ENCODE measurements around the gene DLGAP3. TPM values are rescaled to one million over a fixed set of nuclear protein-coding genes. Genes with fewer than 3 reads are reported as not detected.
"Not testable (repeated sequence)": the region's sequence is repeated elsewhere in the genome, so short reads cannot be mapped to it uniquely, and the experiment has no call there.

The DLGAP3 gene
- total RNA-seq, 2 donors from 2014 or later: 0.52 to 2.3 TPM

DNA sequence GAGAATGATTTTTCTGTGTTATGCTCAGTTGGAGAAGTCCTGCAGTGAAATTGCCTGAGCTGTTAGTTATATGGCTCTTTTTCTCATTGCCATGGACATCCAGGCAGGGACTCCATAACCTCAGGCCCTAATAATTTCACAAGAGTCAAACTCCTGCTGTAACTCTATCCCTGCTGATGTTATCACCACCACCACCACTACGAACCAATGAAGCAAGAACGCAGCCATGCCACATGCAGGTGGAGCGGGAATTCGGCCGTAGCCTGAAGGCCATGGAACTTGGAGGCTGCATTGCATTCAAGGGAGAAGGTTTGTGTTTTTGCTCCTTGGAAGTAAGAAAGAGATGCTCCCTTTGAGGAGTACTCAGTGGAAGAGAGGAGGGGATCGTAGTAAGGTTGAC is 16.8 kb upstream of the DLGAP3 start:
- Histone ChIP-seq H3K4me1 (no peaks in the 10 kb centered on the region), H3K27me3 (no peaks in the 10 kb centered on the region), H3K9me3 (no peaks in the 10 kb centered on the region), H3K36me3 (replicated peaks in 1 of 2; ENCODE audit: insufficient read depth in 1 of 2, low read depth in 2 of 2) (no peaks in the 10 kb centered on the region), H3K4me3 (no peak overlapping the region), H3K27ac (no peak overlapping the region)
- DNase-seq (no peak), ATAC-seq (no peak)
- 83 to 85% methylated on average over 6 of the region's 6 CpGs for WGBS, 2 donors
- TF ChIP-seq, protein P1, sequence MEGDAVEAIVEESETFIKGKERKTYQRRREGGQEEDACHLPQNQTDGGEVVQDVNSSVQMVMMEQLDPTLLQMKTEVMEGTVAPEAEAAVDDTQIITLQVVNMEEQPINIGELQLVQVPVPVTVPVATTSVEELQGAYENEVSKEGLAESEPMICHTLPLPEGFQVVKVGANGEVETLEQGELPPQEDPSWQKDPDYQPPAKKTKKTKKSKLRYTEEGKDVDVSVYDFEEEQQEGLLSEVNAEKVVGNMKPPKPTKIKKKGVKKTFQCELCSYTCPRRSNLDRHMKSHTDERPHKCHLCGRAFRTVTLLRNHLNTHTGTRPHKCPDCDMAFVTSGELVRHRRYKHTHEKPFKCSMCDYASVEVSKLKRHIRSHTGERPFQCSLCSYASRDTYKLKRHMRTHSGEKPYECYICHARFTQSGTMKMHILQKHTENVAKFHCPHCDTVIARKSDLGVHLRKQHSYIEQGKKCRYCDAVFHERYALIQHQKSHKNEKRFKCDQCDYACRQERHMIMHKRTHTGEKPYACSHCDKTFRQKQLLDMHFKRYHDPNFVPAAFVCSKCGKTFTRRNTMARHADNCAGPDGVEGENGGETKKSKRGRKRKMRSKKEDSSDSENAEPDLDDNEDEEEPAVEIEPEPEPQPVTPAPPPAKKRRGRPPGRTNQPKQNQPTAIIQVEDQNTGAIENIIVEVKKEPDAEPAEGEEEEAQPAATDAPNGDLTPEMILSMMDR (IDR thresholded peaks at IDR 0.05): no peak
- TF ChIP-seq POLR2A (IDR thresholded peaks at IDR 0.05): no peak
- intact Hi-C loops (cut with DNase I): no loop called here

- H3K4me1 ChIP-seq; DNase-seq; H3K9me3 ChIP-seq; intact Hi-C loops (cut with DNase I); ATAC-seq; H3K27me3 ChIP-seq; H3K27ac ChIP-seq; H3K36me3 ChIP-seq (replicated peaks in 1 of 2; ENCODE audit: insufficient read depth in 1 of 2, low read depth in 2 of 2); H3K4me3 ChIP-seq: not testable (repeated sequence)
- 87 to 94% methylated on average over 2 of the region's 2 CpGs for whole genome bisulfite sequencing, 2 donors
Measured at GRCh38 chr1:34941798-34942197, 12.3 kb upstream of the DLGAP3 start.

GRCh38 chr1:34930702-34931071 is 1.2 kb upstream of the DLGAP3 start:
- Histone ChIP-seq H3K4me1 (peaks cover 16% of the 10 kb centered on the region), H3K9me3 (no peaks in the 10 kb centered on the region), H3K27me3 (peaks cover 0 to 12% of the 10 kb centered on the region in 2 donors), H3K27ac (no peak overlapping the region), H3K4me3 (no peak overlapping the region), H3K36me3 (replicated peaks in 1 of 2; ENCODE audit: insufficient read depth in 1 of 2, low read depth in 2 of 2) (no peaks in the 10 kb centered on the region)
- no peak for ATAC-seq
- DNase-seq: no peak
- TF ChIP-seq, protein P1 (IDR thresholded peaks at IDR 0.05): no peak
- TF ChIP-seq POLR2A (IDR thresholded peaks at IDR 0.05): no peak
- intact Hi-C loops (cut with DNase I): no loop called here
- WGBS, 2 donors: 26 to 32% methylated on average over 5 of the region's 5 CpGs

- intact Hi-C loops (cut with DNase I): no loop called here
- ATAC-seq: no peak
- TF ChIP-seq POLR2A (IDR thresholded peaks at IDR 0.05): no peak
- TF ChIP-seq, protein P1 (IDR thresholded peaks at IDR 0.05): no peak
- H3K4me1 ChIP-seq: peaks cover 16% of the 10 kb centered on the region
- 2% methylated on average over 15 to 60 of the region's 61 CpGs for WGBS, 2 donors
- H3K27ac ChIP-seq: no peak overlapping the region
- peaks cover 0 to 12% of the 10 kb centered on the region in 2 donors for H3K27me3 ChIP-seq
- DNase-seq: peak in 1 of 4 donors; percentile 13
- H3K4me3 ChIP-seq: peak overlapping the region; percentile 17 to 25
- no peaks in the 10 kb centered on the region for H3K9me3 ChIP-seq
- H3K36me3 ChIP-seq (replicated peaks in 1 of 2; ENCODE audit: insufficient read depth in 1 of 2, low read depth in 2 of 2): no peaks in the 10 kb centered on the region
Measured at GRCh38 chr1:34929853-34930701, 627 bp upstream of the DLGAP3 start.

- intact Hi-C loops (cut with DNase I): no loop called here
- DNase-seq: peak in 1 of 4 donors; percentile 20
- TF ChIP-seq, protein P1 (IDR thresholded peaks at IDR 0.05): no peak
- no peak for TF ChIP-seq POLR2A (IDR thresholded peaks at IDR 0.05)
- Histone ChIP-seq H3K36me3 (replicated peaks in 1 of 2; ENCODE audit: insufficient read depth in 1 of 2, low read depth in 2 of 2) (no peaks in the 10 kb centered on the region), H3K4me3 (no peak overlapping the region), H3K4me1 (peaks cover 16% of the 10 kb centered on the region), H3K9me3 (no peaks in the 10 kb centered on the region), H3K27ac (no peak overlapping the region), H3K27me3 (peaks cover 0 to 12% of the 10 kb centered on the region in 2 donors)
- peak; percentile 41 for ATAC-seq
- WGBS, 2 donors: 3 to 5% methylated on average over 17 to 46 of the region's 66 CpGs
Measured at GRCh38 chr1:34928699-34929496, 552 bp downstream of the DLGAP3 start.

Measured in body of pancreas (tissue), 4 donors.